Vagina (tissue), 2 donors: ENCODE data around the gene POLA1. TPM values are rescaled to one million over a fixed set of nuclear protein-coding genes. Genes with fewer than 3 reads are reported as not detected.
"Not testable (repeated sequence)": the region's sequence is repeated elsewhere in the genome, so short reads cannot be mapped to it uniquely, and the experiment has no call there.

Experiments used
- DNase-seq, 2 donors: peaks; one replicate each; pipeline ENCODE4 v3.0.0-alpha.2; 2017; ENCODE audit errors: extremely low spot score in 2 of 2
- H3K27ac ChIP-seq: fragments of 200-600 bp; sonication (generic); one replicate; pipeline ENCODE4 v1.5.1; 2019
- H3K27me3 ChIP-seq: fragments of 200-600 bp; sonication (generic); one replicate; pipeline ENCODE4 v1.5.1; 2019
- H3K36me3 ChIP-seq, 2 donors: fragments of 200-600 bp; sonication (generic); one replicate each; pipeline ENCODE4 v1.5.1; 2017 to 2019
- H3K4me1 ChIP-seq: fragments of 200-600 bp; sonication (generic); one replicate; pipeline ENCODE4 v1.5.1; 2019
- H3K4me3 ChIP-seq, 2 donors: fragments of 200-600 bp; sonication (generic); 1 replicate in 1 of 2; 2 replicates in 1 of 2; pipeline ENCODE4 v1.5.1; 2016 to 2019
- H3K9me3 ChIP-seq: fragments of 200-600 bp; sonication (generic); one replicate; pipeline ENCODE4 v1.5.1; 2019
- CTCF ChIP-seq, 3 experiments: fragments of 450-650 bp in 2 of 3; fragments of 200-600 bp in 1 of 3; sonication (generic) in 1 of 3; IDR thresholded peaks; one replicate each; pipeline ENCODE4 v1.5.1; 2017 to 2019; ENCODE audit warnings: antibody characterized with exemption in 3 of 3, mild to moderate bottlenecking in 2 of 3, moderate library complexity in 2 of 3
- POLR2A ChIP-seq, 2 donors: fragments of 450-650 bp; IDR thresholded peaks; one replicate each; pipeline ENCODE4 v1.6.1; 2017; ENCODE audit warnings: antibody characterized with exemption in 2 of 2, mild to moderate bottlenecking in 2 of 2, moderate library complexity in 2 of 2
- POLR2AphosphoS5 ChIP-seq, 2 donors: sonication (generic); formaldehyde crosslinking; IDR thresholded peaks; one replicate each; pipeline ENCODE4 v1.9.0; 2017; ENCODE audit warnings: antibody characterized with exemption in 2 of 2, mild to moderate bottlenecking in 2 of 2, low read depth in 1 of 2; ENCODE audit not compliant: insufficient read depth in 1 of 2
- intact Hi-C: fragments of 100-400 bp; cut with DNase I; formaldehyde crosslinking; loops from one replicate; pipeline ENCODE4 v1.15.1; 2023
- total RNA-seq: library from RNA; depleted of rRNA; stranded (reverse); fragments of >200 nt; gene quantifications from one replicate; pipeline ENCODE4 v1.2.3, GENCODE V29; 2016

Gene POLA1
- total RNA-seq, 1 donor from 2014 or later: 17.2 TPM

DNA sequence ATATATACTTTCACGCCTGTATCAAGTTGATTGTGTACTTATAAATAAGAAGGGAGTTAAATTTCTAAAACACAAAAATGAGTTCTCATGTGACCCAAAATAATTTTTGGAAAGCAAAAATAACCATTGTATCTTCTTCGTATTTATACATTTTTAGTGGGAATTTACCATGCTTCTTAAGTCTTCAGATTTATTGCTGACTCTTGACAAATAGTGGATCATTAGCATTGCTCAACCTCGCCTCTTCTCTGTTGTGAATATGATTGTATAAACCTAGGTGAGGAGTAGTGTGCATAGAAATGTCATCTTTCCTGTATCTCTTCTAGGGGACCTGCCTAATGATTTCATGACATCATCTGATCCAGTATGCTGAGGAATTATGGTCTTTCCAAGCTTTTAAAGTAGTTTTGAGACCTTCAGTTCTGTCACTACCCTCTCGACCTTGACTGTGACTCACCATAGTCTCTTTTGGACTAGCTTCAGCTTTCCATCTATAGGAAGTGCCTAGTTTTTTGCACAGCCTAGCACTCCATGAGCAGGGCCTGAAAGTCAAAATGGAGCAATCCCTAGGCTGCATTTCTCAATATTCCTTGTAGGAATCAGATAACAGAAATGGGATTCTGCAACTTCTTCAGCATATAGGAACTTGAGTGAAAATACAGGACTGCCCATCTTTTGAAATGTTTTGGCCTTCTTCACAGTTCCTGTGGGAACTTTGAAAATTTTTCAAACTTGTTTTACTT lies 164.5 kb downstream of the POLA1 start:
- Histone ChIP-seq H3K4me3 (no peak overlapping the region), H3K27me3 (no peaks in the 10 kb centered on the region), H3K27ac (no peak overlapping the region), H3K9me3 (no peaks in the 10 kb centered on the region), H3K36me3 (no peaks in the 10 kb centered on the region), H3K4me1 (no peaks in the 10 kb centered on the region)
- intact Hi-C loops: no loop called here
- no peak for DNase-seq
- TF ChIP-seq POLR2A (IDR thresholded peaks at IDR 0.05): no peak
- TF ChIP-seq POLR2AphosphoS5 (IDR thresholded peaks at IDR 0.05; ENCODE audit: insufficient read depth in 1 of 2, low read depth in 1 of 2): no peak
- no peak for TF ChIP-seq CTCF (IDR thresholded peaks at IDR 0.05)

GRCh38 chrX:24859211-24859841 lies 165.6 kb downstream of the POLA1 start:
- TF ChIP-seq POLR2AphosphoS5 (IDR thresholded peaks at IDR 0.05; ENCODE audit: insufficient read depth in 1 of 2, low read depth in 1 of 2) (no peak), POLR2A (IDR thresholded peaks at IDR 0.05) (no peak), CTCF (IDR thresholded peaks at IDR 0.05) (no peak)
- Histone ChIP-seq H3K9me3 (no peaks in the 10 kb centered on the region), H3K4me1 (no peaks in the 10 kb centered on the region), H3K27me3 (no peaks in the 10 kb centered on the region), H3K36me3 (no peaks in the 10 kb centered on the region), H3K4me3 (no peak overlapping the region), H3K27ac (no peak overlapping the region)
- DNase-seq: no peak
- intact Hi-C loops: no loop called here

GRCh38 chrX:24860140-24860539 lies 166.4 kb downstream of the POLA1 start:
- no peak overlapping the region for H3K27ac ChIP-seq
- H3K4me1 ChIP-seq: no peaks in the 10 kb centered on the region
- intact Hi-C loops: no loop called here
- H3K9me3 ChIP-seq: no peaks in the 10 kb centered on the region
- DNase-seq: no peak
- no peak overlapping the region for H3K4me3 ChIP-seq
- H3K27me3 ChIP-seq: no peaks in the 10 kb centered on the region
- no peaks in the 10 kb centered on the region for H3K36me3 ChIP-seq
- TF ChIP-seq CTCF (IDR thresholded peaks at IDR 0.05) (no peak), POLR2A (IDR thresholded peaks at IDR 0.05) (no peak), POLR2AphosphoS5 (IDR thresholded peaks at IDR 0.05; ENCODE audit: insufficient read depth in 1 of 2, low read depth in 1 of 2) (no peak)

GRCh38 chrX:24862343-24862742 lies 168.6 kb downstream of the POLA1 start:
- Histone ChIP-seq H3K9me3 (no peaks in the 10 kb centered on the region), H3K27ac (no peak overlapping the region), H3K4me3 (no peak overlapping the region), H3K4me1 (no peaks in the 10 kb centered on the region), H3K27me3 (no peaks in the 10 kb centered on the region), H3K36me3 (no peaks in the 10 kb centered on the region)
- intact Hi-C loops: no loop called here
- TF ChIP-seq POLR2AphosphoS5 (IDR thresholded peaks at IDR 0.05; ENCODE audit: insufficient read depth in 1 of 2, low read depth in 1 of 2): no peak
- no peak for TF ChIP-seq POLR2A (IDR thresholded peaks at IDR 0.05)
- TF ChIP-seq CTCF (IDR thresholded peaks at IDR 0.05): no peak
- no peak for DNase-seq

GRCh38 chrX:24863779-24864178 lies 170.1 kb downstream of the POLA1 start:
- H3K4me3 ChIP-seq, H3K9me3 ChIP-seq, H3K36me3 ChIP-seq, H3K4me1 ChIP-seq, H3K27ac ChIP-seq, DNase-seq, H3K27me3 ChIP-seq, intact Hi-C loops: not testable (repeated sequence)
